ENCODE measurements around the gene ITK. TPM values are rescaled to one million over a fixed set of nuclear protein-coding genes. Genes with fewer than 3 reads are reported as not detected.

ITK gene
- total and polyA plus RNA-seq, 2 of the 8 experiments (the other 6 are each of a cell fraction or from before 2014, with no cell fraction given) = 0.05 TPM; not detected in 1

- TF ChIP-seq TCF12 (IDR thresholded peaks at IDR 0.05; ENCODE audit: low read depth, low read length) (no peak), ATF2 (IDR thresholded peaks at IDR 0.05; ENCODE audit: low read length) (no peak), HDAC6 (IDR thresholded peaks at IDR 0.05; ENCODE audit: low read depth, low read length) (no peak), RBBP5 (IDR thresholded peaks at IDR 0.05; ENCODE audit: borderline replicate concordance, low read depth, low read length) (no peak), POLR2A (IDR thresholded peaks at IDR 0.05; ENCODE audit: control extremely low read depth in 1 of 2, low read depth in 2 of 2, low read length in 2 of 2) (no peak)
Observed at GRCh38 chr5:157267025-157267424, 86.4 kb downstream of the ITK start (continued).

All from H1 (cell line).